GM20000 (cell line): ENCODE measurements around the gene PKP3.
"Not testable (repeated sequence)": the region's sequence is repeated elsewhere in the genome, so short reads cannot be mapped to it uniquely, and the experiment has no call there.

Source experiments
- DNase-seq: peaks from one replicate; pipeline ENCODE4 v3.0.0; 2012; ENCODE audit warnings: low spot score
- TF ChIP-seq, protein P1 (sequence below): IDR thresholded peaks from 2 replicates; pipeline ENCODE4 v1.5.1; 2012; ENCODE audit warnings: mild to moderate bottlenecking, control low read depth; ENCODE audit errors: extremely low read depth, missing control alignments

PKP3 gene, protein sequence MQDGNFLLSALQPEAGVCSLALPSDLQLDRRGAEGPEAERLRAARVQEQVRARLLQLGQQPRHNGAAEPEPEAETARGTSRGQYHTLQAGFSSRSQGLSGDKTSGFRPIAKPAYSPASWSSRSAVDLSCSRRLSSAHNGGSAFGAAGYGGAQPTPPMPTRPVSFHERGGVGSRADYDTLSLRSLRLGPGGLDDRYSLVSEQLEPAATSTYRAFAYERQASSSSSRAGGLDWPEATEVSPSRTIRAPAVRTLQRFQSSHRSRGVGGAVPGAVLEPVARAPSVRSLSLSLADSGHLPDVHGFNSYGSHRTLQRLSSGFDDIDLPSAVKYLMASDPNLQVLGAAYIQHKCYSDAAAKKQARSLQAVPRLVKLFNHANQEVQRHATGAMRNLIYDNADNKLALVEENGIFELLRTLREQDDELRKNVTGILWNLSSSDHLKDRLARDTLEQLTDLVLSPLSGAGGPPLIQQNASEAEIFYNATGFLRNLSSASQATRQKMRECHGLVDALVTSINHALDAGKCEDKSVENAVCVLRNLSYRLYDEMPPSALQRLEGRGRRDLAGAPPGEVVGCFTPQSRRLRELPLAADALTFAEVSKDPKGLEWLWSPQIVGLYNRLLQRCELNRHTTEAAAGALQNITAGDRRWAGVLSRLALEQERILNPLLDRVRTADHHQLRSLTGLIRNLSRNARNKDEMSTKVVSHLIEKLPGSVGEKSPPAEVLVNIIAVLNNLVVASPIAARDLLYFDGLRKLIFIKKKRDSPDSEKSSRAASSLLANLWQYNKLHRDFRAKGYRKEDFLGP

DNA sequence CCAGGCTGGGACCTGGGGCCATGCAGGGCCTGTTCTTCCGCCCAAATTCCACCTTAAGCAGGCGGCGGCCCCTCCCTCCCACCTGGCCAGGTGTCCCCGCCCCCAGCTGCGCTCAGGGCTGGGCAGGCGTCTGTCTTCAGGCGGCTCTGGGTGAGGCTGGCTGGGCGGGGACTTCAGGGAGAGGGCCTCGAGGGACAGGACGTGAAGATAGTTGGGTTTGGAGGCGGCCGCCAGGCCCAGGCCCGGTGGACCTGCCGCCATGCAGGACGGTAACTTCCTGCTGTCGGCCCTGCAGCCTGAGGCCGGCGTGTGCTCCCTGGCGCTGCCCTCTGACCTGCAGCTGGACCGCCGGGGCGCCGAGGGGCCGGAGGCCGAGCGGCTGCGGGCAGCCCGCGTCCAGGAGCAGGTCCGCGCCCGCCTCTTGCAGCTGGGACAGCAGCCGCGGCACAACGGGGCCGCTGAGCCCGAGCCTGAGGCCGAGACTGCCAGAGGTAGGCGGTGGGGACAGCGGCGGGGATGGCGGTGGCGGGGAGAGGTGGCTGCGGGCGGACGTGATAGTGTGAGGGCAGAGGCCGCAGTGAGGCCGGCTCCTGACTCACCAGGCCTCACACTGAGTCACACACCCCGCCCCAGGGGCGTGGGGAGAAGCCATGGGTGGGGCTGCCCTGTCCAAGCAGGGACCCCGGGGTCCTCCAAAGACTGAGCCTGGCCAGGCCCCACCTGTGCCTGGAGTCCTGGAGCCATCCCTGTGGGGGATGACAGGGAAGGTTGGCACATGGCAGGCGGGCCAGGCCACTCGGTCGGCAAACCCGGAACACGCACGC lies at the start of gene PKP3:
TSS of gene PKP3 (plus strand) at position 176 of the 824 bp plus-strand sequence. CDS start at position 260, 84 bp downstream.
- TF ChIP-seq, protein P1, sequence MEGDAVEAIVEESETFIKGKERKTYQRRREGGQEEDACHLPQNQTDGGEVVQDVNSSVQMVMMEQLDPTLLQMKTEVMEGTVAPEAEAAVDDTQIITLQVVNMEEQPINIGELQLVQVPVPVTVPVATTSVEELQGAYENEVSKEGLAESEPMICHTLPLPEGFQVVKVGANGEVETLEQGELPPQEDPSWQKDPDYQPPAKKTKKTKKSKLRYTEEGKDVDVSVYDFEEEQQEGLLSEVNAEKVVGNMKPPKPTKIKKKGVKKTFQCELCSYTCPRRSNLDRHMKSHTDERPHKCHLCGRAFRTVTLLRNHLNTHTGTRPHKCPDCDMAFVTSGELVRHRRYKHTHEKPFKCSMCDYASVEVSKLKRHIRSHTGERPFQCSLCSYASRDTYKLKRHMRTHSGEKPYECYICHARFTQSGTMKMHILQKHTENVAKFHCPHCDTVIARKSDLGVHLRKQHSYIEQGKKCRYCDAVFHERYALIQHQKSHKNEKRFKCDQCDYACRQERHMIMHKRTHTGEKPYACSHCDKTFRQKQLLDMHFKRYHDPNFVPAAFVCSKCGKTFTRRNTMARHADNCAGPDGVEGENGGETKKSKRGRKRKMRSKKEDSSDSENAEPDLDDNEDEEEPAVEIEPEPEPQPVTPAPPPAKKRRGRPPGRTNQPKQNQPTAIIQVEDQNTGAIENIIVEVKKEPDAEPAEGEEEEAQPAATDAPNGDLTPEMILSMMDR: no peak
- no peak for DNase-seq

DNA sequence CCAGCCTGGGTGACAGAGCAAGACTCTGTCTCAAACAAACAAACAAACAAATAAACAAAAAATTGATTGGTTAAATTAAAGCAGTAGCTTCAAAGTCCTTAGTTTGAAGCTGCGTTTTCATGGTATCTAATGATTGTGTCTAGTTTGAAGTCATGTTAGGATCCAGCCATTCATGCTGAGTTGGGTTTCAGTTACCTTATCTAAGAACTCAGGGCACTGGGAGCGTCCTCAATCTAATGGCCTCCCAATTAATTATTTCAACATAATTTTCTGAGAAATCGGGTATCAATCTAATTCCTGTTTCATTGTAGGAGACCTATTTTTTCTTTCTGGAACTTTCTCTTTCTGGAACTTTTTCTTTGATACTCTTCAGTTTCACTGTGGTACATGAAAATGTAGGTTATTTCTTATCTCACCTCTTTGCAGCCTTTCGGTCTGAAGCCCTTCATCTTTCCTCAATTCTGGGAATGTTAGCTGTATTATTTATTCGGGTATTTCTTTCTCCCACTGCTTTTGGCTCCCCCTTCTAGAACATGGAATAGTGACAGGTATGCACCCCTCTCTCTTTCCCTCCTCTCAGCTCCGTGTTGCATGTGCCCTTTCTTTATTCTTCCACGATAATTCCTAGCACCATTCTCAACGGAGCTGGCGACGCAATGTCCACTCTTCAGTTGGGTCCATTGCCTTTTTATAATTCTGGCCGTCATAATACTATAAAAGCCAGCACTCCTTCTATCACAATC lies 49.0 kb upstream of the PKP3 start:
- no peak for DNase-seq
- TF ChIP-seq, protein P1: no peak

DNA sequence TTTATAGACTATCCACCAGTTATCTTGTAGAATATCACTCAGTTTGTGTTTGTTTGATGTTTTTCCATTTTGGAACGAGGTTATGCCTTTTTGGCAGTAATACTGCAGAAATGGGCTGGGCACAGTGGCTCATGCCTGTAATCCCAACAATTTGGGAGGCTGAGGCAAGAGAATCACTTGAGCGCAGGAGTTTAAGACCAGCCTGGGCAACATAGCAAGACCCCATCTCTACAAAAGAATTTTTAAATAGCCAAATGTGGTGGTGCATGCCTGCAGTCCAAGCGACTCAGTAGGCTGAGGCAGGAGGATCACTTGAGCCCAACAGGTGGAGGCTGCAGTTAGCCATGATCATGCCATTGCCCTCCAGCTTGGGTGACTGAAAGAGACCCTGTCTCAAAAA lies 47.5 kb upstream of the PKP3 start:
- no peak for DNase-seq
- TF ChIP-seq, protein P1: no peak

DNA sequence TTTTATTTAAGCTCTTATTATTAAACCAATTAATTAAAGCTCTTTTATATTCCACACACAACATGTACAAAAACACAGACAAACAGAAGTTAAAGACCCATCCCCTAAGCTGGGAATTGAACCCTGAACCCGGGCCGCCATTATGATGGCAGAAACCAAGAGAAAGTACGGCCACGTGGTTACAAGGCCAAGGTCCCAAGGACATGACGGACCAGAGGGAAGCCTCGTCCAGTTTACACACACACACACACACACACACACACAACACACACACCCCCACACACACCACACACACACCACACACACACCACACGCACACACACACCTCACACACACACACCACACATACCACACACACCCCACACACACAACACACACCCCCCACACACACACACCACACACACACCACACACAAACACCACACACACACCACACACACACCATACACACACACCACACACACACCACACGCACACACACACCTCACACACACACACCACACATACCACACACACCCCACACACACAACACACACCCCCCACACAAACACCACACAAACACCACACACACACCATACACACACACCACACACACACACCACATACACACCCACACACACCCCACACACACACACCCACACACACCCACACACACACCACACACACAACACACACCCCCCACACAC lies 44.6 kb upstream of the PKP3 start:
- not testable (repeated sequence) for DNase-seq

DNA sequence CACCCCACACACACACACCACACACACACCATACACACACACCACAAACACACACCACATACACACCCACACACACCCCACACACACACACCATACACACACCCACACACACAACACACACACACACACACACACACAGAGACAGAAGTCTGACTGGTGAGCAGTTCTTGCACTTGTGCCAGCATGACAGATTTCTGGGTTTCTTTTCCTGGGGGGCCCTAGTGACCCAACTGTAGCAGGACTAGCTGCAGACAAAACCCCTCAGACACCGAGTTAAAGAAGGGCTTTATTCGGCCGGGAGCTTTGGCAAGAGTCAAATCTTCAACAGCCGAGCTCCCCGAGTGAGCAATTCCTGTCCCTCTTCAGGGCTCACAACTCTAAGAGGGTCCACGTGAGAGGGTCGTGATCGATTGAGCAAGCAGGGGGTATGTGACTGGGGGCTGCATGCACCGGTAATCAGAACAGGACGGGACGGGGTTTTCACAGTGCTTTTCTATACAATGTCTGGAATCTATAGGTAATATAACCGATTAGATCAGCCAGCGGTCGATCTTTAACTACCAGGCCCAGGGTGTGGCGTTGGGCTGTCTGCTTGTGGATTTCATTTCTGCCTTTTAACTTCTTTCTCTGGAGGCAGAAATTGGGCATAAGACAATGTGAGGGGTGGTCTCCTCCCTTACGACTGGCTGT lies 43.8 kb upstream of the PKP3 start:
- not testable (repeated sequence) for DNase-seq

DNA sequence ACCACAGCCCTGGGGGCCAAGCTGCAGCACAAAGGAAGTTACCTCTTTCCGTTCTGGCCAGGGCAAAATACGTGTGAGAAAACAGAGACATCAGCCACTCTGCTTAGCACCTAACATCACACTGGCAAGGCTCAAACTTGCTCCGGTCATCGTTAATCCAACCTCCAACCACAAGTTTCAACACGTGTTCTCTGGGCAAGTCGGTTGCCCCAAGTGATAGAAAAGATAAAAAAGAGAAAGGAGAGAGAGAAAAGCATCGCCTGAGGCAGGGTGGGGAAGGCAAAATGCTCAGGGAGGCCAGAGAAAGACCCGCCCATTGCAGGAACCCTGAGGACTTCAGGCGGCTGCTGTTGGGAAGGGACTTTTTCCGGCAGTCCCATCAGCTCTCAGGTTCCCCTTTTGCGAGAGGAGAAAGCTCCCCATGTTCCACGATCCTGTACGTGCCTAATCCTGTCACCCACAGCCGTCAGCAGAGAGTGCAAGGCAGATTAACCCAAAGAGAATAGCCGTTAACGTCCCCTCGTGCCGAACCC lies 43.2 kb upstream of the PKP3 start:
- no peak for DNase-seq
- TF ChIP-seq, protein P1: no peak

DNA sequence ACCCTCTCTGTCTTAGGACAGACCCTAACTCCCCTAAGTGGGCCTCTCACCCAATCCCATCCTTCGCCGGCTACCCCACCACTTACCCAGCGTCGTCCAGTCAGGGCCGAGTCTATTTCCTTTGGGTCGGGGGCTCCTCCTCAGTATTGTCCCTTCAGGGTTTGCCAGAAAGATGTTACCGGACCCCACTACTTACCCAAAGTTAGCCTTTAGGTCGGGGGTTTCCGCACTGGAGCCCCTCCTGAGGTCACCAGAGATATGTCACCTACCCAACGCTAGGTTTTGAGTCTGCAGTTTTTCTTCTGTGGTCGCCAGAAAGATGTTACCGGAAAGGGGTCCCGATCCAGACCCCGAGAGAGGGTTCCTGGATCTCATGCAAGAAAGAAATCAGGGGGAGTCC lies 42.6 kb upstream of the PKP3 start:
- DNase-seq: no peak
- TF ChIP-seq, protein P1: no peak
